ENCODE data around the gene GOLGA1. TPM values are rescaled to one million over a fixed set of nuclear protein-coding genes. Genes with fewer than 3 reads are reported as not detected.
"Not testable (repeated sequence)": the region's sequence is repeated elsewhere in the genome, so short reads cannot be mapped to it uniquely, and the experiment has no call there.

GOLGA1 gene
- polyA plus RNA-seq, 1 donor (not counting 4 experiments of a cell fraction or from before 2014, with no cell fraction given), result 7.4 TPM

GRCh38 chr9:124969401-124969800 lies 28.5 kb upstream of the GOLGA1 start:
- Histone ChIP-seq H3K36me3 (ENCODE audit: control insufficient read depth in 2 of 2, extremely low read depth in 1 of 2, insufficient read depth in 2 of 2, low read length in 2 of 2) (no peaks in the 10 kb centered on the region), H3K9me1 (ENCODE audit: control insufficient read depth, extremely low read depth, insufficient read depth, low read length) (no peaks in the 10 kb centered on the region), H3K9ac (ENCODE audit: control insufficient read depth, extremely low read depth, insufficient read depth, low read length) (no peak overlapping the region), H3K27ac (ENCODE audit: control insufficient read depth, insufficient read depth, low read length) (no peak overlapping the region), H2AFZ (ENCODE audit: control insufficient read depth, low read length) (no peak overlapping the region), H4K20me1 (ENCODE audit: control insufficient read depth, extremely low read depth, insufficient read depth, low read length) (no peaks in the 10 kb centered on the region), H3K4me2 (ENCODE audit: control insufficient read depth, extremely low read depth, insufficient read depth, low read depth, low read length) (no peak overlapping the region), H3K27me3 (ENCODE audit: control insufficient read depth, extremely low read depth, insufficient read depth, low read length) (no peaks in the 10 kb centered on the region), H3K79me2 (ENCODE audit: control insufficient read depth, insufficient read depth, low read length) (no peaks in the 10 kb centered on the region), H3K9me3 (ENCODE audit: control insufficient read depth, low read depth, low read length) (no peaks in the 10 kb centered on the region), H3K4me3 (ENCODE audit: control insufficient read depth in 2 of 3, extremely low read depth in 1 of 3, insufficient read depth in 2 of 3, low read depth in 1 of 3, low read length in 3 of 3) (no peak overlapping the region), H3K4me1 (ENCODE audit: control insufficient read depth, extremely low read depth, insufficient read depth, low read length) (no peaks in the 10 kb centered on the region)
- dilution Hi-C loops (cut with MboI; ENCODE audit: extremely low pct_ligation_motif_present, low sequenced_read_pairs), result no loop called here
- no peak for DNase-seq (ENCODE audit: low read depth, low spot score)
- no peak for FAIRE-seq
- no peak for TF ChIP-seq EZH2 (IDR thresholded peaks at IDR 0.05; ENCODE audit: low read length)
- TF ChIP-seq, protein P1, sequence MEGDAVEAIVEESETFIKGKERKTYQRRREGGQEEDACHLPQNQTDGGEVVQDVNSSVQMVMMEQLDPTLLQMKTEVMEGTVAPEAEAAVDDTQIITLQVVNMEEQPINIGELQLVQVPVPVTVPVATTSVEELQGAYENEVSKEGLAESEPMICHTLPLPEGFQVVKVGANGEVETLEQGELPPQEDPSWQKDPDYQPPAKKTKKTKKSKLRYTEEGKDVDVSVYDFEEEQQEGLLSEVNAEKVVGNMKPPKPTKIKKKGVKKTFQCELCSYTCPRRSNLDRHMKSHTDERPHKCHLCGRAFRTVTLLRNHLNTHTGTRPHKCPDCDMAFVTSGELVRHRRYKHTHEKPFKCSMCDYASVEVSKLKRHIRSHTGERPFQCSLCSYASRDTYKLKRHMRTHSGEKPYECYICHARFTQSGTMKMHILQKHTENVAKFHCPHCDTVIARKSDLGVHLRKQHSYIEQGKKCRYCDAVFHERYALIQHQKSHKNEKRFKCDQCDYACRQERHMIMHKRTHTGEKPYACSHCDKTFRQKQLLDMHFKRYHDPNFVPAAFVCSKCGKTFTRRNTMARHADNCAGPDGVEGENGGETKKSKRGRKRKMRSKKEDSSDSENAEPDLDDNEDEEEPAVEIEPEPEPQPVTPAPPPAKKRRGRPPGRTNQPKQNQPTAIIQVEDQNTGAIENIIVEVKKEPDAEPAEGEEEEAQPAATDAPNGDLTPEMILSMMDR (optimal IDR thresholded peaks at IDR 0.05 in 1 of 3, IDR thresholded peaks at IDR 0.05 in 1 of 3, conservative IDR thresholded peaks at IDR 0.05 in 1 of 3; ENCODE audit: extremely low read depth in 1 of 3, insufficient read depth in 2 of 3, low read length in 3 of 3), result no peak

GRCh38 chr9:124968238-124968637 lies 27.4 kb upstream of the GOLGA1 start:
- no peak for TF ChIP-seq EZH2 (IDR thresholded peaks at IDR 0.05; ENCODE audit: low read length)
- TF ChIP-seq, protein P1 (optimal IDR thresholded peaks at IDR 0.05 in 1 of 3, IDR thresholded peaks at IDR 0.05 in 1 of 3, conservative IDR thresholded peaks at IDR 0.05 in 1 of 3; ENCODE audit: extremely low read depth in 1 of 3, insufficient read depth in 2 of 3, low read length in 3 of 3), result no peak
- Histone ChIP-seq H3K4me2 (ENCODE audit: control insufficient read depth, extremely low read depth, insufficient read depth, low read depth, low read length) (no peak overlapping the region), H2AFZ (ENCODE audit: control insufficient read depth, low read length) (no peak overlapping the region), H3K9me3 (ENCODE audit: control insufficient read depth, low read depth, low read length) (no peaks in the 10 kb centered on the region), H3K27ac (ENCODE audit: control insufficient read depth, insufficient read depth, low read length) (no peak overlapping the region), H3K9me1 (ENCODE audit: control insufficient read depth, extremely low read depth, insufficient read depth, low read length) (no peaks in the 10 kb centered on the region), H3K9ac (ENCODE audit: control insufficient read depth, extremely low read depth, insufficient read depth, low read length) (no peak overlapping the region), H4K20me1 (ENCODE audit: control insufficient read depth, extremely low read depth, insufficient read depth, low read length) (no peaks in the 10 kb centered on the region), H3K27me3 (ENCODE audit: control insufficient read depth, extremely low read depth, insufficient read depth, low read length) (no peaks in the 10 kb centered on the region), H3K36me3 (ENCODE audit: control insufficient read depth in 2 of 2, extremely low read depth in 1 of 2, insufficient read depth in 2 of 2, low read length in 2 of 2) (no peaks in the 10 kb centered on the region), H3K79me2 (ENCODE audit: control insufficient read depth, insufficient read depth, low read length) (no peaks in the 10 kb centered on the region), H3K4me1 (ENCODE audit: control insufficient read depth, extremely low read depth, insufficient read depth, low read length) (no peaks in the 10 kb centered on the region), H3K4me3 (ENCODE audit: control insufficient read depth in 2 of 3, extremely low read depth in 1 of 3, insufficient read depth in 2 of 3, low read depth in 1 of 3, low read length in 3 of 3) (no peak overlapping the region)
- dilution Hi-C loops (cut with MboI; ENCODE audit: extremely low pct_ligation_motif_present, low sequenced_read_pairs), result no loop called here
- FAIRE-seq (no peak), DNase-seq (ENCODE audit: low read depth, low spot score) (no peak)

- H3K36me3 ChIP-seq (ENCODE audit: control insufficient read depth in 2 of 2, extremely low read depth in 1 of 2, insufficient read depth in 2 of 2, low read length in 2 of 2); H3K27me3 ChIP-seq (ENCODE audit: control insufficient read depth, extremely low read depth, insufficient read depth, low read length); H3K4me3 ChIP-seq (ENCODE audit: control insufficient read depth in 2 of 3, extremely low read depth in 1 of 3, insufficient read depth in 2 of 3, low read depth in 1 of 3, low read length in 3 of 3); H3K9ac ChIP-seq (ENCODE audit: control insufficient read depth, extremely low read depth, insufficient read depth, low read length); H2AFZ ChIP-seq (ENCODE audit: control insufficient read depth, low read length); H4K20me1 ChIP-seq (ENCODE audit: control insufficient read depth, extremely low read depth, insufficient read depth, low read length); H3K79me2 ChIP-seq (ENCODE audit: control insufficient read depth, insufficient read depth, low read length); FAIRE-seq; dilution Hi-C loops (cut with MboI; ENCODE audit: extremely low pct_ligation_motif_present, low sequenced_read_pairs); H3K9me1 ChIP-seq (ENCODE audit: control insufficient read depth, extremely low read depth, insufficient read depth, low read length); H3K4me2 ChIP-seq (ENCODE audit: control insufficient read depth, extremely low read depth, insufficient read depth, low read depth, low read length); DNase-seq (ENCODE audit: low read depth, low spot score); H3K4me1 ChIP-seq (ENCODE audit: control insufficient read depth, extremely low read depth, insufficient read depth, low read length); H3K27ac ChIP-seq (ENCODE audit: control insufficient read depth, insufficient read depth, low read length); H3K9me3 ChIP-seq (ENCODE audit: control insufficient read depth, low read depth, low read length): not testable (repeated sequence)
These were observed 25.1 kb upstream of the GOLGA1 start for GRCh38 chr9:124965775-124966568.
